Measurements from ENCODE around the gene ZNF711. TPM values are rescaled to one million over a fixed set of nuclear protein-coding genes. Genes with fewer than 3 reads are reported as not detected.

The ZNF711 gene
- total RNA-seq, 1 experiment from 2014 or later = 8.0 TPM

Other genes starting within 250 kb of the ZNF711 start
- 37.1 TPM in 2 replicates for gene APOOL, start 240.1 kb upstream of the ZNF711 start, total RNA-seq (2022)
- 0.10 TPM in 1 of 2 replicates, not detected in the other for gene SATL1, start 212 bp upstream of the ZNF711 start, total RNA-seq (2022)
- 24.1 and 32.5 TPM in 2 replicates for gene POF1B, start 135.7 kb downstream of the ZNF711 start, total RNA-seq (2022)